Stimulated activated CD8-positive, alpha-beta memory T cell treated with anti-CD3 and anti-CD28 coated beads, Interleukin-2, amount 100 ng/mL, for 48 hours (primary cell): ENCODE results near the gene LMAN2L.

Experiments used
- DNase-seq, 2 donors: peaks; one replicate each; pipeline ENCODE4 v3.0.0-alpha.2; 2020; ENCODE audit warnings: low read depth in 2 of 2

LMAN2L gene

DNA sequence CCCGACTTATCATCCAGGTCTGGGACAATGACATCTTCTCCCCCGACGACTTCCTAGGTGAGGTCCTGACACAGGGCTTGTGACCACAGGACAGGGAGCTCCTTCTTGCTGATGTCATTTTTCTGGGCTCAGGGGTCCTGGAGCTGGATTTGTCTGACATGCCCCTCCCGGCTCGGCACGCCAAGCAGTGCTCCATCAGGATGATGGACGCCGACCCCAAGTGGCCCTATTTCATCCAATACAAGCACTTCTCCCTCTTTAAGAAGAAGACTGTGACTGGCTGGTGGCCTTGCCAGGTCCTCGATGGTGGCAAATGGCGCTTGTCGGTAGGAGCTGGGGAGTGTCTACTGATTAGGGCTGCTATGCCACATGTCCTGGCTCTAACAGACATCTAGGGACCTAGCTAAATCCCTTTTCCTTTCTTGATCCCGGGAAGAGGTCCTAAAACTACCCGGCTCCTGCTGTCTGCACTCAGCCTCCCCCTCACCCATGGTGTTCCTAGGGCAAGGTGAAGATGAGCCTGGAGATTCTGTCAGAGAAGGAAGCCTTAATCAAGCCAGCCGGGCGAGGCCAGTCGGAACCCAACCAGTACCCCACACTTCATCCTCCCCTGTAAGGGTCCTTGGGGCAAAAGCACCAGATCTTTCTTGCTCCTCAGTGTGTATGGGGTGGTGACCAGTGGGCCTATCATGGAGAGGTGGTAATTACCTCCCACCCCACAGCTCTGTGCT, 36.7 kb downstream of the LMAN2L start:
- DNase-seq, result no peak

DNA sequence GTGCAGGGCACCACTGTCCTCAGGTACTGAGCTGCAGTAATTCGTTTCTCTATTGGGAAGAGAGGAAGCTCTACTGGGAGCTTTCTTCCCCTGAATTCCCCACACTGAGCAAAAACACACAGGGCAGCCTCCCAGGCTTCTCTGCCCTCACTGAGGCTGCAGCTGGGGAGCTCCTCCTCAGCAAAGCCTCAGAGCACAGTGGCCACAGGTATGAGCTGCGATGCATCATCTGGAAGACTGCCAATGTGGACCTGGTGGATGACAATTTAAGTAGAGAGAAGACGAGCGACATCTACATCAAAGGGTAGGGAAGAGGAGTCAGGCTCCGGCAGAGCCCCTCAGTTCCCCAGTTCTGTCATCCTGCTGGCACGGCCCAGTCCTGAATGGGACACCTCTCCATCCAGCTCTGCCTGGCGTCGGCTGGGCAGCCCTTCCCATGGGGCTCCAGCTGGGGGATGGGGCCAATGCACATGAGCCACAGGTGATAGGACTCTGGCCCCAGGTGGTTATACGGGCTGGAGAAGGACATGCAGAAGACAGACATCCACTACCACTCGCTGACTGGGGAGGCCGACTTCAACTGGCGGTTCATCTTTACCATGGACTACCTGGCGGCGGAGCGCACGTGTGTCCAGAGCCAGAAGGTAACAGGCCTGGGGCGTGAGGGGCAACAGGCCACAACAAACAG, 37.6 kb downstream of the LMAN2L start:
- no peak for DNase-seq

DNA sequence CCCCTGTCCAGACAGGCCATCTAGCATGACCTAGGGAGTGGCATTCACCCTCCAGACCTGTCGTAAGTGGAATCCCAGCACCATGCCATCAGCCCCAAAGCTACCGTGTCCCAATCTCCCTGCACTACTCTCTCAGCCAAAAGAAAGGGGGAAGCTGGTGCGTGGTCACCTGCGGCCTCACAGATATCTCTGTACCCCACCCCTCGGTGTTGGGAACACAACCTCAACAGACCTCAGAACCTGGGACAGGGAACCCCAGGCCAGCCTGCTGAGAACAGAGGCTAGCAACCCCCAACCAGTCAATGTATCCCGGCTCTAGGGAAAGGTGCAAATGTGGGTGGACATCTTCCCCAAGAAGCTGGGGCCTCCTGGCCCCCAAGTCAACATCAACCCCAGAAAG, 38.2 kb downstream of the LMAN2L start:
- DNase-seq, result no peak

DNA sequence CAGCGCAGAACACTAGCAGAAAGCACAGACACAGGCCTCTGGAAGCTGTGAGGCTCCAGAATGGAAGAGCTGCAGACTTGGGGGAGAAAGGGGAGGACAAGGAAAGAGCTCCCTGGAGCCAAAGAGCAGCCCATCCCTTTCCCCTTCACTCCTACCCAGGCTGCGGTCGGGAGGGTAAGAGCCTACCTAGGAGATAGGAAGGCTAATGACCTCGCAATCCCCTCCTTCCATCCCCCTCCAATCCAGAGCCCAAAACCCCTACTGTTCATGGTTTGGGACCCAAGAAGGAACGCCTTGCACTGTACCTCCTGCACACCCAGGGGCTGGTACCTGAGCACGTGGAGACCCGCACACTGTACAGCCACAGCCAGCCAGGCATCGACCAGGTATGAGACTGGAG, 39.8 kb downstream of the LMAN2L start:
- no peak for DNase-seq

DNA sequence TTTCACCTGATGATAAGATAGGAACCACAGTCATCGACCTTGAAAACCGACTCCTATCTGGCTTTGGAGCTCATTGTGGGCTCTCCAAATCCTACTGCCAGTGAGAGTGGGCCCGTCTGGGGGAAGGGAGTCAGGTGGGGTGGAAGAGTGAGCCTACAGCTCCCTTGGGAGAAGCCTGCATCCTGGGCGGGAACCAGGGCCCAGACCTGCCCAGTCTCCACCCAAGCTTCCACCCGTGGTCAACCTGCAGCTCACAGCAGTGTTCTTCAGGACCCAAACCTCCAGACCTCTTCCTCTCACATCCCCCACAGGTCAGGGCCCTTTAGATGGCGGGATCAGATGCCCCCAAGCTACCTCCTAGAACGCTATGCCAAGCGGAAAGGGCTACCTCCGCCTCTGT, 40.2 kb downstream of the LMAN2L start:
- no peak for DNase-seq

DNA sequence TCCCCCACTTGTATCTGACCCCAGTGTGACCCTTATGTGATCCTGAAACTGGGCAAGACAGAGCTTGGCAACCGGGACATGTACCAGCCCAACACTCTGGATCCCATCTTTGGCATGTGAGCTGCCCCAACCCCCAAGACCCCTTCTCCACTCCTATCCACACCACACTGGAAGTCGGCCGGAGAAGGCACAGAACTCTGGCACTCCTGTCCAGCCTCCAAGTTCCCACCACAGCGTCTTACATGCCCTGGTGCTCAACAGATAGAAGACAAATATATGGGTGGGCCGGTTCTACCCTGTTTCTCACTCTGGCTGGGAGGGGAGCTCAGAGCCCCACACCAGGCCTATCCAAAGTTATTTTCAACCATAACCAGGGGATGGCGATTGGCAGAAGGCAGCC, 40.8 kb downstream of the LMAN2L start:
- DNase-seq, result no peak

DNA sequence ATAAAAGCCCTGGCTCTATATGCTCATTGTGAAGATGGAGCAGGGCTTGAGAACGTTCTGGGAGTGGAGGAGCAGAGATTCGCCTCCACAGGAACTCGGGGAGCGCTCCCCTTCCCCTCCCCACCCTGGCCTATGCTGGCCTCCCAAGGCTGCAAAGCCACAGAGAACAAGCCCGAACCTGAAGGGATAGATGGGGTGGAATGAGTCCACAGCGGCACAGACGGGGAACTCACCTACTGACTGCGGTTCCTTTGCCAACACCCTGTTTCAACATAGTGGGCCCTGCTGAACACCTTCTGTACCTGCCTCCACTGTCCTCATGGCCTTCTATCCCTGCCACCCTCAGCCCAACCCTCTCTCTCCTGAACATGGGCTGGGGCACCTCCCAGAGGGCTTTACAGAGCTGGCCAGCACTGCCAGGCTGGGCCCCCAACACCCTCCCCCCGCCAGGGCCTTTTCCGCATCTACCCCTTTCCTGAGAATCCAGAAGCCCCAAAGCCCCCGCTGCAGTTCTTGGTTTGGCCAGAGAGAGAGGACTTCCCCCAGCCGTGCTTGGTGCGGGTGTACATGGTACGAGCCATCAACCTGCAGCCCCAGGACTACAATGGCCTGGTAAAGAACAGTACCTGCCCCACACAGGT, 41.5 kb downstream of the LMAN2L start:
- DNase-seq, result no peak

DNA sequence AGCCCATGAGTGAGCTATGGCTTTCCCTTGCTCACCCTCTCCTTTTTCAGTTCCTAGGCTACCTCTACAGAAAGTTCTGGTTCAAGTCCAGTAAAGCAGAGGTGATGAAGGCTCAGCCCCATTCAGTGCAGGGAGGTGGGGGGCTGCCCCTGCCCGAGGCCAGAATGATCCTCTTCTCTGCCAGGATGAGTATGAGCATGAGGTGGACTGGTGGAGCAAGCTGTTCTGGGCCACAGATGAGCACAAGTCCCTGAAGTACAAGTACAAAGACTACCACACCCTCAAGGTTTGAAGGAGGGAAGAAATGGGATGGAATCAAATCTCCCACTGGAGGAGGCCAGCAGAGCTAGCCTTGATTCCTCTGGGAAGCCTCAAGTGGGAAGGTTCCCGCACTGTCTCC, 42.4 kb downstream of the LMAN2L start:
- no peak for DNase-seq

DNA sequence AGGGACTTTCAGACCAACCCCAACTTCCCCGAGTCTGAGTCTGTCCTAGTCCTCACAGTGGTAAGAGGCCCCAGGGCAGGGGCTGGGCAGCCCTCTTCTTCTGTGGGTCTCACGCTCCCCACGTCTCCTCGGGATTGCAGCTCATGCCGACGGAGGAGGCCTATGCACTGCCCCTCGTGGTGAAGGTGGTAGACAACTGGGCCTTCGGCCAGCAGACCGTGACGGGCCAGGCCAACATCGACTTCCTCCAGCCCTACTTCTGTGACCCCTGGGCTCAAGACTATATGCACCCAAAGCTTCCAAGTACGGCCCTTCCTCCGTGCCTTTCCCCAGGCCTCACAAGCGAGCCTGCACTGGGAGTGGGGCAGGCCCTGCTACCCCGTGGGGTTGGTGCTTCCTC, 44.3 kb downstream of the LMAN2L start:
- DNase-seq, result no peak

DNA sequence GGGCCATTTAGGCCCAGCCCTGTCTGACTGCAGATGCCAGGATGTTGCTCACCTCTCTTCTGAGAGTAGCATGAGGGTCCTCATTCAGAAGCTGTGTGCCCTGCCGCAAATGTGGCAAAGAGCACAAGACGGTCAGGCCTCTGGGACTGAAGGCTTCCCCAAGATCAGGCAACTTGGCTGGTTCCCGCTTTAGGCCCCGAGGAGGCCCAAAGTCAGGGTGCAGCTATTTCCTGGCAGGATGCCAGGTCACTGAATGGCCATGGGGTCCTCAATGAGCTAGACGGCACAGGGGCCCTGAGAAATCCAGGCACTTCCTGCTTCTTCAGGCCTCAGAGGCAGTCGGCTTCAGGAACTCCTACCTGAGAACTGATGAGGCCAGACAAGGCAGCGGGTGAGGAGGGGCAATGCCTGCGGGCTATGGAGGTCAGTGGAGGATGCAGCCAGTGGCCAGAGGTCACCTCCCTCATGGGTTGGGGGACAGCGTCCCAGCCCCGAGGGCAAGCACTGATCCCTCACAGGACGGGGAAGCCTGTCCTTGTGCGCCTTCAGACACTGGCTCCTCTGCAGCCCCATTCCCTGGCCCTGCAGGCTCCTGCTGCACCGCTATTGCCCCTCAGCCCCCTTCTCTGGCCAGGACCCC, 44.9 kb downstream of the LMAN2L start:
- no peak for DNase-seq

DNA sequence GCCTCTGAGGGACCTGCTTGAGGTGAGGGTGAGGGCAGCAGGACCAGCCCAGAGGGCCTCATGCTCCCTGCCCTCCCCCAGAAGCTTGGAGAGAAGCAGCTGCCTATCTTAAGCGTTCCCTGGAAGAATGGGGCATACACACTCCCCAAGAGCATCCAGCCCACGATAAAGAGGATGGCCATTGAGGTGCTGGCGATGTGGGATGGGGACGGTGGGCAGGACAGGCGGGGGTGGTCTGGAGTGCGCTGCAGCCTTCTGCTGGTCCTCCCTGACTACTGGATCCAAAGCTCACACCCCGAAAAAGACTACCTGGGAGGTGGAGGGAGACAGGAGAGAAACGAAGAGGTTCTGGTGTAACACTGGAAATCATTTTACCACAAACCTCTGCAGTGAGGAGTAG, 45.6 kb downstream of the LMAN2L start:
- DNase-seq, result no peak

DNA sequence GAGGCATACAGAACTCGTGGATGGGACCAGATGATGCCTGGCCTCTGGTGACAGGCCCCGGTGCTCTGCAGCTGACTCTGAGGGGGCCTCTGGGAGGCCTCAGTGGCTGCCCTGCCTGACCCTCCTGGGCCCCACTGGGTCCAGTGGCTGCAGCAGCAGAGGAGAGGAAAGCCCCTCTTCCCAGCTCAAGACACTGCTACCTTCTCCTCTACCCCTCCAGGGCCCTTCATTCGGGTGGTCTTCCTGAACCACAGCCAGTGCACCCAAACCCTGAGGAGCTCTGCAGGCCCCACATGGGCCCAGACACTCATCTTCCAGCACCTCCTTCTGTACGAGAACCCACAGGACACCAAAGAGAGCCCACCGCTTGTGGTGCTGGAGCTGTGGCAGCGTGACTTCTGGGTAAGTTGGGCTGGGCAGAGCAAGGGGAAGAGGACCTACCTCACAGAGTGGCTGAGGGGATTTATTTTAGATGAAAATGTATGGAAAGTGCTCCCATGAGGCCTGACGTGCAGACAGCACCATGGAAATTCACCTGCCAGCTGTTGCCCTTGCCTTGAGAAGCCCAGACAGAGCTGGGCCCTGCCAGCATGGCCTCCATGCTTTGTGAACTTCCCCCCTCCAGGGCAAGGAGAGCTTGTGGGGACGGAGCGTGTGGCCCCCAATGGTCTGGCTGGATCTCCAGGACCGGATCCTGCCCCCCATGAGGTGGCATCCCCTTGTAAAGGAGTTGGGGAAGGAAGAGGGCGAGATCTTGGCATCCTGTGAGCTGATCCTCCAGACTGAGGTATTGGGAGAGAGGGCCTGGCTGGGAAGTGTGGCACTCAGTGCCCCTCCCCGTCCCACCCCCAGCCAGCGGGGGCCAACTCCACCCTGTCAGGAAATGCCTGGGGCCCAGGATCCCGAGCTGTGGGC, 46.3 kb downstream of the LMAN2L start:
- DNase-seq, result no peak

DNA sequence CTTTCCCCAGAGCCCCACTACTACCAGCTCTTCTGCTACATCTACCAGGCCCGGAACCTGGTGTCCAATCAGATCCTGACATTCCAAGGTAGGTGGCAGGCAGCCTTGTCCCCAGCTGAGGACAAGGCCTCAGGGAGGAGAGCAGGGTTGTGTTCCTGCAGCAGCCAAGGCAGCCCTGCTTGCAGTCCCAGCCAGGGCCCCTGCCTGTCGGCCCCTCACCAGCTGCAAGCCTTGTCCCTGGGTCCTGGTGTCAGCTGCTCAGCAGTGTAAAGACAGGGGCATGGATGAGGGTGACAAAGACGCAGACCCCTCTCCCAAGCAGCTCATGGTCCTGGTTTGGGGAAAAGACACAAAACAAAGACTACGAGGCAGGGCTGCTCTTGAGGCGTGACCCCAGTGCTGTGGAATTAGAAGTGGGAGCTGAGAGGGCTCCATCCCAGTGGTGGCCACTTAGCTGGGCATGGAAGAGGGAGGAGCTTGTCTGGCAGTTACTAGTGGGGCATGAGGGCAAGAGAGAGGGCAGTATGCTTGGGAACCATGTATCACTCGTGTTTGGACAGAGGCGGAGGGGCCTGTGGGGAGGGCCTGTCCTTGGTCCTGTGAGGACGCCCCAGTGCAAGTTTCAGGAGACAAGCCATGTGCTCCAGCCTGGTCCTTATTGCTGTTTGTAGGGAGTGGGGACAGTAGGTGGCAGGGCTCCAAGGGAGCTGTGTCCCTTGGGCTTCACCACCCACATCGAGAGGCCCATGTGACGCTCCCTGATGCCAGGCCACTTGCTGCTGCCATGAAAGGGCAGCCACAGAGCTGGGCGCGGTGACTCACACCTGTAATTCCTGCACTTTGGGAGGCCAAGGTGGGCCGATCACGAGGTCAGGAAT, 47.5 kb downstream of the LMAN2L start:
- DNase-seq, result no peak

DNA sequence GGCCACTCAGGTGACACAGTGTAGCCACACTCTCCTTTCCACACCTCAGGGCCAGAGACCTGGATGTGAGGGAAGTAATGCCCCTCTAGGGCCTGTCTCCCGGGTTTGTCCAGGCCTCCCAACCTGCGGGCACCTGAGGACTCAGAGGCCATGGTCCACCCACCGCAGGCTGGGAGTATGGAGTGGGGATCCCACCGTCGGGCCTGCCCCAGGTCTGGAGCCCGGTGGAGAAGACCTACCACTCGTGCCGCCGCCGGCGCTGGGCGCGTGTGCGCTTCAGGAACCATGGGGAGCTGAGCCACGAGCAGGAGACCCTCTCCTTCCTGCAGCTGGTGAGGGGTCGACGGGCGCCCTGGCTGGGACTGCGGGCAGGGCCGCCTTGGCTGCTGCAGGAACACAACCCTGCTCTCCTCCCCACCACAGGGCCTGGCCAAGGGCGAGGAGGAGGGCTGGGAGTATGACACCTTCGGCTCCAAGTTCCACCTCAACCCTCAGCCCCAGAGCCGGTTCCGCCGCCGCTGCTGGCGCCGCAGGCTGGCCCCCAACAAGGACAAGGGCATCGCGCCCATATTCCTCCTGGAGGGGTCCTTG, 48.7 kb downstream of the LMAN2L start:
- no peak for DNase-seq

DNA sequence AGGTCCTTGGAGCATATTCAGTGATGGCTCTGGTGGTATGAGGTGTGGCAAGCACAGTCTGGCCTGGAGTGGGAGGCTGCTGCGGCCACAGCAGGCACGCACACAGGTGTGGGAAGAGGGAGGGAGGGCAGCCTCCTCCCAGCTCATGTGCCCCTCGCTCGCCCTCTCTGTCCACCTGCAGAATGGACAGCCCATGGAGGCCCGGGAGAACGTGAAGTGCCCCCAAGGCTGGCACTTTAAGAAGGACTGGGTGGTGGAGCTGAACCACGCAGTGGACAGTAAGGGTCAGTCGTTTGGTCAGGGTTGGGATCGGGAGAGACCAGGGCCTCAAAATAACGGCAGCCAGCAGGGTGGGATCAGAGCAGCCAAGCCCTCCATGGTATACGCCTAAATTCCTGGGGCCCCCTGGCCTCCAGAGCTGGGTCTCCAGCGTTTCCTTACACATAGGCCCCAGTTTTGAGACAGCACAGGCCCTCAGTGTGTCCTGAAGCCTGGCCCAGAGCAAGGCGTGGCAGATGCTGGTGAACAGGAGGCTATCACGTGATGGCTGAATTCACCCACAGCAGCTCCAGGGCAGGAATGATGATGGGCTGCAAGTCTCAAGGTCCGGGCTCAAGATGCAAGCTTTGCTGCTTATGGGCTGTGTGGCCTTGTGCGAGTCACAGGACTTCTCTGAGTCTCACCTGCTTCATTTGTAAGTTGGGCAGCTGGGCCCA, 49.4 kb downstream of the LMAN2L start:
- no peak for DNase-seq

DNA sequence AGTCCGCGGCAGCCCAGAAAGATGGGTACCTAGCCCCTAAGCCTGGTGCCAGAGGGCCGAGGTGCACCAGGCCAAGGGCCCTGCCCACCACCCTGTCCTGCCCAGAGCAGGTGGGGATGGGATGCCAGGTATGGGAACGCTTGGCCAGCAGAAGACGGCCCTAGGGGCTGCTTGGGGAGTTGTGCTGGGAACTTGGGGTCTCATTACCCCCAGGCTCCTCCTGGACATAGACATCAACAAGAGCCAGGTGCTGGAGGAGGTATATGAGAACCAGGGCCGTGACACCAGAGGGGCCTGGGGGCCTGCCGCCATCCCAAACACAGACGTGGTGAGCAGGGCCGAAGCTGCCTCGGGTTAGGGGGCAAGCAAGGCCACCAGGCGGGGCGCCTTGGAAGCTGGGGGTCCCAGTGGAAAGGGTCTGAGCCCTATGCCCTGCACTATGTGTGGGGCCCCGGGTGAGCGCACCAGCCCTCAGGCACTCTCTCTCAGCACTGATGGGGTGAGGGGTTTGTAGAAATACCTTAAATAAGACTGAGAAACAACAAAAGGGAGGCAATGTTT, 50.4 kb downstream of the LMAN2L start:
- no peak for DNase-seq

DNA sequence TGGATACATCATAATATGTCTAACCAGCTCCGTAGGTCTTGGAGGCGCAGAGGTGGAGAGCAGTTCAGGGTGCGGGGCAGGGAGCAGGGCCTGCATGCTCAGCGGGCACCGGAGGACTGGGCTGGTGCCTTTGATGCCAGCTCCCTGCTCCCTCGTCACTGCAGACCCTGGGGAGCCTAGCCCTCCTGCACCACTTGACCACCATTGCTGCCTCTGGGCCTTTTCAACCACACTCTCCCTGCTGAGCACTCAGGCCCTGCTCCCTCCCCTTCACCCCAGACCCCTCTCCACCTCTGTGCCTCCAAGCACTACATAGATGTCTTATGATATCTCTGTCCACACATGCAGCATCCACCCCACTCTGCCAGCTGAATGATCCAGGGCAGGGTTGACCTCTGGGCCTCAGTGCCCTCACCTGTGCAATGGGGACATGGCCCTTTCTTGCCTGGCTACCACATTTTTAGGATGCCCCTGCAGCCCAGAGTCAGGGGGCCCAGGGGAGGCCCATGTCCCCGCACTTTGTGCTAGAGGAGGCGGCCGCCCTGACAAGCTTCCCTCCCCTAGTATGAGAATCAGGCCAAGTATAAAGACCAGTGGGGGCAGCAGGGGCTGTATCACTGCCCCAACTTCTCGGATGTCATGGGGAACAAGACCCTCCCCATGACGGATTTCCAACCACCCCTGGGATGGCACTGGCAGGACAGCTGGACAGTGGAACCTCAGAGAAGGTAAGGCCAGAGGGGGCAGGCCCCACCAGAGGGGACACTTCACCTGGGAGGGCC, 51.0 kb downstream of the LMAN2L start:
- DNase-seq, result no peak
